ENCODE results near the gene SHROOM3. TPM values are rescaled to one million over a fixed set of nuclear protein-coding genes. Genes with fewer than 3 reads are reported as not detected.

Gene SHROOM3
- total RNA-seq, 1 donor from 2014 or later, result 16.2 TPM

GRCh38 chr4:76628251-76628650 lies 193.2 kb downstream of the SHROOM3 start:
- Histone ChIP-seq H3K4me3 (no peak overlapping the region), H3K27ac (replicated peaks) (no peak overlapping the region), H3K27me3 (ENCODE audit: low read depth) (no peaks in the 10 kb centered on the region), H3K9me3 (replicated peaks) (no peaks in the 10 kb centered on the region), H3K36me3 (no peaks in the 10 kb centered on the region), H3K4me1 (peaks cover 28% of the 10 kb centered on the region)
- intact Hi-C loops (cut with micrococcal nuclease), result no loop called here
- DNase-seq, result no peak
- no peak for TF ChIP-seq CTCF (IDR thresholded peaks at IDR 0.05; ENCODE audit: borderline replicate concordance)

- H3K36me3 ChIP-seq, result no peaks in the 10 kb centered on the region
These were observed 195.7 kb downstream of the SHROOM3 start for GRCh38 chr4:76630741-76631140.

GRCh38 chr4:76634220-76634619 lies 199.2 kb downstream of the SHROOM3 start:
- Histone ChIP-seq H3K27ac (replicated peaks) (no peak overlapping the region), H3K9me3 (replicated peaks) (no peaks in the 10 kb centered on the region), H3K4me1 (peaks cover 4% of the 10 kb centered on the region), H3K36me3 (no peaks in the 10 kb centered on the region), H3K27me3 (ENCODE audit: low read depth) (no peaks in the 10 kb centered on the region), H3K4me3 (no peak overlapping the region)
- intact Hi-C loops (cut with micrococcal nuclease), result no loop called here
- DNase-seq, result no peak
- no peak for TF ChIP-seq CTCF (IDR thresholded peaks at IDR 0.05; ENCODE audit: borderline replicate concordance)

More at GRCh38 chr4:76630741-76631140, 195.7 kb downstream of the SHROOM3 start:
- no peaks in the 10 kb centered on the region for H3K9me3 ChIP-seq (replicated peaks)
- intact Hi-C loops (cut with micrococcal nuclease), result no loop called here
- no peaks in the 10 kb centered on the region for H3K27me3 ChIP-seq (ENCODE audit: low read depth)
- no peak for DNase-seq
- no peak for TF ChIP-seq CTCF (IDR thresholded peaks at IDR 0.05; ENCODE audit: borderline replicate concordance)
- no peak overlapping the region for H3K27ac ChIP-seq (replicated peaks)
- no peak overlapping the region for H3K4me3 ChIP-seq
- peaks cover 10% of the 10 kb centered on the region for H3K4me1 ChIP-seq

- intact Hi-C loops (cut with micrococcal nuclease), result no loop called here
- Histone ChIP-seq H3K9me3 (replicated peaks) (no peaks in the 10 kb centered on the region), H3K27ac (replicated peaks) (no peak overlapping the region), H3K27me3 (ENCODE audit: low read depth) (no peaks in the 10 kb centered on the region), H3K4me1 (peaks cover 12% of the 10 kb centered on the region), H3K36me3 (no peaks in the 10 kb centered on the region), H3K4me3 (no peak overlapping the region)
- DNase-seq, result no peak
- TF ChIP-seq CTCF (IDR thresholded peaks at IDR 0.05; ENCODE audit: borderline replicate concordance), result no peak
These were observed 202.8 kb downstream of the SHROOM3 start for GRCh38 chr4:76637712-76638361.

GRCh38 chr4:76639288-76639687 lies 204.3 kb downstream of the SHROOM3 start:
- Histone ChIP-seq H3K36me3 (no peaks in the 10 kb centered on the region), H3K27me3 (ENCODE audit: low read depth) (no peaks in the 10 kb centered on the region), H3K4me3 (no peak overlapping the region), H3K4me1 (peaks cover 8% of the 10 kb centered on the region), H3K27ac (replicated peaks) (no peak overlapping the region), H3K9me3 (replicated peaks) (no peaks in the 10 kb centered on the region)
- no peak for DNase-seq
- TF ChIP-seq CTCF (IDR thresholded peaks at IDR 0.05; ENCODE audit: borderline replicate concordance), result no peak
- intact Hi-C loops (cut with micrococcal nuclease), result no loop called here
